HG02610 (cell line): Measurements from ENCODE around the gene ATP5F1C.
"Not testable (repeated sequence)": the region's sequence is repeated elsewhere in the genome, so short reads cannot be mapped to it uniquely, and the experiment has no call there.

Experiments used
- ATAC-seq: cut with Tn5 transposase; IDR thresholded peaks from one replicate; pipeline ENCODE4 v1.9.1; 2021; ENCODE audit warnings: mild to moderate bottlenecking, moderate library complexity; ENCODE audit not compliant: unreplicated experiment

ATP5F1C gene

DNA sequence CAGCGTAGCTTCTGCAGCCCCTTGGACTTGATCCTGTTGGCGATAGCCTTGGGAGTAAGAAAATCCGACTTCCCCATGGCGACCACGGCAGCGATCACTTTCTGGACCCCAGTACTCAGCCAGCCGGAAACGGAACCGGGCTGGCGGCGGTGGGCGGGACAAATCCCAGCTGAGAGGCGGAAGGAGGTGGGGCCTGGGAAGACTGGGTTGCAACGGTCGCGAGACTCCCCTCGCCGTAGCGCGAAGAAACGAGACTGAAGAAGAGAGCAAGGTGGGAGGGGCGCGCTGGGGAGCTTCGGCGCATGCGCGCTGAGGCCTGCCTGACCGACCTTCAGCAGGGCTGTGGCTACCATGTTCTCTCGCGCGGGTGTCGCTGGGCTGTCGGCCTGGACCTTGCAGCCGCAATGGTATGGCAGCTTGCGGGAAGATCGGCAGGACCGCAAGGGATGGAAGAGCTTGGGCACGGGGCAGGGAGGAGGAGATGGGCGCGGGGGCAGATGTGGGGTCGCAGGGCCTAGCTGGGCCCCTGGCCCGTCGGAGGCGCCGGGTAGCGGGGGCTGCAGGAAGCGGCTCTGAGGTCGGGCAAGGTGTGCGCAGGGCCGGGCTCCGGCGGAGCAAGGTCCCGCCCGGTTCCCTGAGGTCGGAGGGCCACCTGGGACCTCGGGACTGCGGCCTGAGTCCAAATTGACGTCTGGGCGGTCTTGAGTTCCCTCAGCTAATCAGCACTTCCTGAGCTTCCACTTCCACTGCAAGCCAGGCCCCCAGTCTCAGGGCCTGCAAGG is at the start of gene ATP5F1C, which contains the start of gene KIN:
TSS of gene ATP5F1C (plus strand) at position 321 of the 782 bp plus-strand sequence. CDS start at position 352, 31 bp downstream.
TSS of gene KIN (minus strand) at position 137 of the 782 bp plus-strand sequence. CDS start at position 77, 60 bp downstream.
- ATAC-seq: peak; percentile 97

DNA sequence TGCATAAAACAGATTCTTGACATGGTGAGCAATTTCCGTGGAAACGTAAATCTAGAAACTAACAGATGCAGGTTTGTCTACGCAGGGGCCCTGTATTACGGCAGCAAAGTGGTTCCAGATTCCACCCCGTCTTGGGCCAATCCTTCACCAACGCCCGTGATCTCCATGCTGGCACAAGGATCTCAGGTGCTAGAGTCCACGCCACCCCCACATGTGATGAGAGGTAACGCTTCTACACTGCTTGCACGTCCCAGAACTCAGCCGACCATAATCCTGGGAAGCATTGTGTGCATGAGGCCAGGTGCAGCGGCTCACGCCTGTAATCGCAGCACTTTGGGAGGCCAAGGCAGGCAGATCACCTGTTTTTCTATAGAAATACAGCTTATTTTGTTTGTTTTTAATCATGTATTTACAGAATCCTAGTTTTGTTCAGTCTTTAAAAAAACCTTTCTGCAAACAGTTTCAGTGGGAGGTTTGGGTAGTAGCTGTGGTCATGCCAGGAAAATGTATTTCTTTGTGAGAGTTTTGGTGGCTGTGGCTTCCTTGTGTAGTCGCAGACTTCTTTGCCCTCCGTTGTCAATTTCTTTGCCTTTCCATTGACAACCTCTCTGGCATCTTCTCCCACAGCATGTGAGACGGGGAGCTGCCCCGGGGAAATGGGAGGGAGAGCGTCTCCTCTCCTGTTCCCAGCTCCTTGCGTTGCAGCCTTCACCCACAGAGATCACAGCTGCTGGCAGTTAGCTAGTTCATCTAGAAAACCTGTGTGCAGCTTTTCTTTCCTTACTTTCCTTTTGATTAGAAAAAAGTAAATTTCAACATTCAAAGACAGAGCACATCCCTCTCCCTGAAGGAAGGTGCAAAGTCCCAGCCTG is 49.2 kb upstream of the ATP5F1C start:
- no peak for ATAC-seq

DNA sequence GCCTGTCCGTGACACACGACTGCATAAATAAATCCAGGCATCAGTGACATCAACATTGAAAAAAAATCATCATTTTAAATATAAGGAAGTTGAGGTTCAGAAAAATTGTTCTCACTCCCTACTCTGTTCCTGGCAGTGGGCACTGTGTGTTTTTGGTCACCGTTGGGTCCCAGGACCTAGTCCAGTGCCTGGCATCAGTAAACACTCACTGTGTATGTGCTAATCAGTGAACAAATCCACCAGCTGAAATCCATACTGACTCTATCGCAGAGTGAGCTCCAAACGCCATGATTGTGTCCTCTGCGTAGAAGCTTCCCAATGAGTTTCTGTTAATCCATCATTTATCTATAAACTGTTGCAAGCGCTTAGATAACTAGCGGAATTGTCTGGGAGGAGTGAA is 43.7 kb upstream of the ATP5F1C start:
- no peak for ATAC-seq

DNA sequence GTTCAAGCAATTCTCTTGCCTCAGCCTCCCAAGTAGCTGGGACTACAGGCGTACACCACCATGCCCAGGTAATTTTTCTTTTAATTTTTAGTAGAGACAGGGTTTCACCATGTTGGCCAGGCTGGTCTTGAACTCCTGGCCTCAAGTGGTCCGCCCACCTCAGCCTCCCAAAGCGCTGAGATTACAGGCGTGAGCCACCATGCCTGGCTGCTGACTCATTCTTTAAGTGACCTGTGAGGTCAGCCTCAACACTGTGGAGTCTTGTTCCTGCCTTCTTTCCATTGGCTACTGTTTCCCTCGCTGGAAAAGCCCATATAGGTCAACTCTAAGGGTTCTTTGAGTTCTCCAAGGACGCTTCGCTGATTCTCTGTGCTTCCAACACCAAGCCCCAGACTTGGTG is 39.3 kb upstream of the ATP5F1C start:
- ATAC-seq: not testable (repeated sequence)

DNA sequence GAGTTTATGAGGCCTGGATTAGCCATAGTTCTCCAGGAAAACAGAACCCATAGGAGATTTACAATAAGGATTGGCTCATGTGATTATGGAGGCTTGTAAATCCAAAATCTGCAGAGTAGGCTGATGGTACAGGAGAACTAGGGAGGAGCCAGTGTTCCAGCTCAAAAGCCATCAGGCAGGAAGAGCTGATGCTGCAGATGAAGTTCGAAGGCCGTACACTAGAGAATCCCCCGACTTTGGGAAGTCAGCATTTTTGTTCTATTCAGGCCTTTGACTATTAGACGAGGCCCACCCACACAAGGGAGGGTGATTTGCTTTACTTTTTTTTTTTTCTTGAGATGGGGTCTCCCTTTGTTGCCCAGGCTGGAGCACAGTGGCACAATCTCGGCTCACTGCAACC is 37.8 kb upstream of the ATP5F1C start:
- no peak for ATAC-seq

DNA sequence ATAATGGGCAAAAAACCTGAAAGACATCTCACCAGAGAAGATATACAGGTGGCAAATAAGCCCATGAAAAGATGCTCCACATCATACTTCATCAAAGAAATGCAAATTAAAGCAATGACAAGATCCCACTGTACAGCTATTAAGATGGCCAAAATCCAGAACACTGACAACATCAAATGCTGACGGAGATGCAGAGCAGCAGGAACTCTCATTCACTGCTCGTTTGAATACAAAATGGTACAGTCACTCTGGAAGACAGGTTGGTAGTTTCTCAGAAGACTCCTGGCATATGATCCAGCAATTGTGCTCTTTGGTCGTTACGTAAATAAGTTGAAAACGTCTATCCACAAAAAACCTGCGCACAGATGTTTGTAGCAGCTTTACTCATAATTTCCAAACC is 35.7 kb upstream of the ATP5F1C start:
- ATAC-seq: no peak

DNA sequence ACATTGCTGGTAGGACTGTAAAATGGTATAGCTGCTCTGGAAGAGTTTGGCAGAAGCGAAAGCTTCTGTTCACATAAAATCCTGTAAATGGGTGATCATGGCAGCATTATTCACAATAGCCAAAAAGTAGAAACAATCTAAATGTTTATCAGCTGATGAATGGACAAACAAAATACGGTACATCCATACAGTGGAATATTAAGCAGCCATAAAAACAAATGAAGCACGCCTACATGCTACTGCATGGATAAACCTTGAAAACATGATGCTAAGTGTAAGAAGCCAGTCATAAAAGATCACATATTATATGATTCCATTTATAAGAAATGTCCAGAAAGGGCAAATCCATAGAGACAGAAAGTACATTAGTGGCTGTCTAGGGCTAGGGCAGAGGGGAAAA is 32.9 kb upstream of the ATP5F1C start:
- ATAC-seq: no peak

DNA sequence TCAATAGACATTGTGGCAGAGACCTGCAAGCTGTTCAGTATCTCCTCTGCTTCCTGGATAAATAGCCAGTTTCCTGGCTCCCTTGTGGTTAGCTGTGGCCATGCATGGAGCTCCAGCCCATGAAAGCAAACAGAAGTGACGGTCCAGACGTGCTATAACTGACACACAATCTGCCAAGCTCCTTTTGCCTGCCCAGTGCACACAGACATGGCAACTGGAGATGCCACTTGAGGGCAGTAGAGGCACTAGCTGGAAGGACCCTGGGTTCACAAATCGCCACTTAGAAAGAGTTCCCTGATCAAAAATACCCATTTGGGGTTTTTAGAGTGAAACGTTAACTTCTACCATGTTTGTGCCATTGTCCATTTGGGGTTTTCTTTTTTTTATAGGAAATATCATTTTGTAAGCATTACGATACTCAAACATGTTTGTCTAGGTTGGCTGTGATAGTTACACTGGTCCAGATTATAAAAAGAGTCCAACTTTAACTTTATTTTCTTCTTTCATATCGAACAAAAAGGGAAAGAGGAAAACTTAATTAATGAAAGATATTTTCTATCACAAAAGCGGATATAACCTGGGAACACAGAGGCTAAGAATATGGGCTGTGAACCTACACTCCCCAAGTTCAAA is 31.5 kb upstream of the ATP5F1C start:
- ATAC-seq: no peak

DNA sequence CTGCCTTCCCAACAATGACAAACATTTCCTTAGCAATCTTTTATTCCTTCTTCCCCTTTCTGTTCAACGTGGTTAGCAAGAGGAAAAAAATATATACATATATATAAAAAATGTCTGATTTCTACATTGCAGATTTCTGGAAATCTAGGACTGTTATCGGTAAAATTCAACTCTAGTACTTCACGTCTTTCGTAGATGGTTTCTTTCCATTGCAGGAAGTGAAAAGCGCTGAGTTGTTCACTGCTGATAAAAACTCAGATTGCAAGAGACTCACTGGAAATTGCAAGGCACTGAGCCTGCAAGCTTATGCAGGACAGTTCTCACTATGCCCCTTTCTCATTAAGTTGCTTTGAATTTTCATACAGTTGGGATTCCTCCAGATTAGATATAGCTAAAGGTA is 24.0 kb upstream of the ATP5F1C start:
- no peak for ATAC-seq

DNA sequence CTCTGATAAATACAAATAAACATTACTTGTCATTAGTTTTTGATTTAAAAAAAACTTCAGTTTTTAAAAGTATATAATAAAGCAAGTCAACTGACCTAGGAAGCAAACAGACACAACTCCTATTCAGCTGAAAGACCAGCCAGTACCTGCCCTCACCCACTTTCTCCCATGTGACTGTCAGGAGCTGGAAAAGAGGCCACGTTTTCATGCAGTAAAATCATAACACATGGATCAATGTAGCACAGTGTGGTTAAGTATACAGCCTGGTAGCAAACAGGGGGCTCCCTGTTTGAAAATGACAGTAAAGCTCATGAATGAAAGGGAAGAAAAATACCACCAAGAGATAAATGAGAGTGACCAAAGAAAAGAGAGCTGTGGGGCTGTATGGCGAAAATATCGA is 21.7 kb upstream of the ATP5F1C start:
- ATAC-seq: no peak

DNA sequence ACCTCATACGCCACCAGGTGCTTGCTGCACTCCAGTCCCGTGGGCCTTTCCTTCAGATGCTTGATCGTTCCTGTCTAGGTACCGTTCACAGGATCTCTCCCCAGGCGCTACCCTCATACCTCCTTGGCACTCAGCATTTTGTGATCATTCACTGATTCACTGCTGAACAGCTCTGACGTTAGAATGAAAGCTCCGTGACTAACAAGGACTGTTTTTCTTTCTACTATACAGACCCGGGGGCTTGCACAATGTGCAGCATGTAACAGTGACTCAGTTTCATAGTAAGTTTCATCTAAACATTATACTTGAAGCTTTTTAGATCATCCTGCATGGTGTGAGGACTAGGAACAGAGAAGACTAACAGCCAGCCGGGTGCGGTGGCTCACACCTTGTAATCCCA is 20.8 kb upstream of the ATP5F1C start:
- no peak for ATAC-seq

DNA sequence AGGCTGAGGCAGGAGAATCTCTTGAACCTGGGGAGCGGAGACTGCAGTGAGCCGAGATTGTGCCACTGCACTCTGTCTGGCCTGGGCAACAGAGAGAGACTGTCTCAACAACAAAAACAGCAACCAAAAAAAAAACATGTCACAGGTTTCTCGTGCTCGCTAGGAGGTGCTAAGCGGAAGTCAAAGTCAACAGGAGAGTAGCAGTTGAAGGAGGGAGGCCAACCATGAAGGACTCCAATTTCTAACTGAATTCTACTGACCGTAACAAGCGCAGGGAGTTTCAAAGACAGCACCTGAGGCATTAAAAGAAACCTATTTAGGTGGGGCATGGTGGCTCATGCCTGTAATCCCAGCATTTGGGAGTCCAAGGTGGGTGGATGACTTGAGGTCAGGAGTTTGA is 19.6 kb upstream of the ATP5F1C start:
- no peak for ATAC-seq

DNA sequence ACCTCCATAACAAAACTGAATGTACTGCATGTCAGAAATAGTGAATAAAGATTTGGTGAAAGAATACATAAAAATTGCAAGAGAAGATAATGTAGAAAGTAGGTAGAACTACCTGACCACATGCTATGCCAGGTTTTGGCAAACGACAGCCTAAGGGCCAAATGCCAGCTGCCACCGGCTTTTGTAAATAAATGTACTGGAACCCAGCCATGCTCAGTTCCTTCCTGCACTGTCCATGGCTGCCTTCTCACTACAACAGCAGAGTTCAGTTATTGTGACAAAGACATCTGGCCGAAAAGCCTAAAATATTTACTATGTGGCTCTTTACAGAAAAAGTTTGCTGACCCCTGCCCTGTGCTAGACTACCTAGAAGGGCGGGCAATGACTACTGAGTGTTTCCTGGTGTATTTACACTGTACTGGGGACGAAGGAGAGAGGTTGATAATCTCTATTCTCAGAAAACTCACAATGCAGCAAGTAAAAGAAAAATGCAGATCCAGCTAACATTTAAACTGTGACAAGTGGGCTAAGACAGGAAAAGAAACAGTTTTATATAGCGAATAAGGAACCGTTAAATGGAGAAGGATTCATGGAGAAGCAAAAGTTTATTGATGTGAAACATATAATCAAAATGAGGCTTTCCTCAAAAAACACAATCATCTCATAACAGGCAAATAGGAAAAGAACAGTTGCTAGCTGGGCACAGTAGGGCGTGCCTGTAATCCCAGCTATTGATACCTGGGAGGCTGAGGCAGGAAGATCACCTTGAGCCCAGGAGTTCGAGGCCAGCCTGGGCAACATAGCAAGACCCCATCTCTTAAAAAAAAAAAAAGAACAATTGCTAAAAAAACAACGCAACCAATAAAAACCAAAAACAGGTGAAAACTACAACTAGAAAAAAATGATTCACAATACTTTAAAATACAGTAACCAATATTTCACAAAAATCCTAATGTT is 13.9 kb upstream of the ATP5F1C start:
- no peak for ATAC-seq

DNA sequence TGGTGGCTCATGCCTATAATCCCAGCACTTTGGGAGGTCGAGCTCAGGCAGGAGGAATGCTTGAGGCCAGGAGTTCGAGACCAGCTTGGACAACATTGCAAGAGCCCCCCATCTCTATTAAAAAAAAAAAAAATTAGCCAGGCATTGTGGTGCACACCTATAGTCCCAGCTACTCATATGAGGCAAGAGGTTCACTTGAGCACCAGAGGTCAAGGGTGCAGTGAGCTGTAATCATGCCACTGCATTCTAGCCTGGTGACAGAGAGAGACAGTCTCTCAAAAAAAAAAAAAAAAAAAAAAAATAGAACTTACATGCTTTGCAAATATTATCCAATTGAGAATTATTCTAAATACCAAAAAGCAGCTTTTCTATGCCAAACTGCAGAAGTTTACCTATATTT is 11.2 kb upstream of the ATP5F1C start:
- ATAC-seq: no peak

DNA sequence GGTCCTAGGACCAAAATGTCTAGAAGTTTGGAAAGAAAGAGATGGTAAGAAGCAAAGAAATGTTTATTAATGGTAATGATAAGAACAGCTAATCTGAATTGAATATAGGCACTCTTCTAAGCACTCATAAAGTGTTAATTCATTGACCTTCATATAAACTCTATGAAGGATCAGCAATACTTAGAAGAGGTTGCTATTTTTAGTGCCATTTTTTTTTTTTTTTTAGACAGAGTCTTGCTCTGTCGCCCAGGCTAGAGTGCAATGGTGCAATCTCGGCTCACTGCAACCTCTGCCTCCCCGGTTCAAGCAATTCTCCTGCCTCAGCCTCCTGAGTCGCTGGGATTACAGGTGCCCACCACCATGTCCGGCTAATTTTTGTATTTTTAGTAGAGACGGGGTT is 5.8 kb upstream of the ATP5F1C start:
- ATAC-seq: not testable (repeated sequence)

DNA sequence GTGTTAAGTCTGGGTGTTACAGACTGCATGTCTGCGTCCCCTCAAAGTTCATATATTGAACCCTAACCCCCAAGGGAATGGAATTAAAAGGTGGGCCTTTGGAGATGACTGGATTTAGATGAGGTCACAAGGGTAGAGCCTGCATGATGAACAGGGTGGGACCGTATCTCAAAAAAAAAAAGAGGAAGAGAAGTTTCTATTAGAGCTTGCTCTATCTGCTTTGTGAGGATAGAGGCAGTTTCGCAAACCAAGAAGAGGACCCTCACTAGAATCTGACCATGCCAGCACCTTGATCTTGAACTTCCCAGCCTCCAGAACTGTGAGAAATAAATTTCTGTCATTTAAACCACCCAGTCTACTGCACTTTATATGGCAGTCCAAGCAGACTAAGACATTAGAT is 1.5 kb upstream of the ATP5F1C start:
- no peak for ATAC-seq

DNA sequence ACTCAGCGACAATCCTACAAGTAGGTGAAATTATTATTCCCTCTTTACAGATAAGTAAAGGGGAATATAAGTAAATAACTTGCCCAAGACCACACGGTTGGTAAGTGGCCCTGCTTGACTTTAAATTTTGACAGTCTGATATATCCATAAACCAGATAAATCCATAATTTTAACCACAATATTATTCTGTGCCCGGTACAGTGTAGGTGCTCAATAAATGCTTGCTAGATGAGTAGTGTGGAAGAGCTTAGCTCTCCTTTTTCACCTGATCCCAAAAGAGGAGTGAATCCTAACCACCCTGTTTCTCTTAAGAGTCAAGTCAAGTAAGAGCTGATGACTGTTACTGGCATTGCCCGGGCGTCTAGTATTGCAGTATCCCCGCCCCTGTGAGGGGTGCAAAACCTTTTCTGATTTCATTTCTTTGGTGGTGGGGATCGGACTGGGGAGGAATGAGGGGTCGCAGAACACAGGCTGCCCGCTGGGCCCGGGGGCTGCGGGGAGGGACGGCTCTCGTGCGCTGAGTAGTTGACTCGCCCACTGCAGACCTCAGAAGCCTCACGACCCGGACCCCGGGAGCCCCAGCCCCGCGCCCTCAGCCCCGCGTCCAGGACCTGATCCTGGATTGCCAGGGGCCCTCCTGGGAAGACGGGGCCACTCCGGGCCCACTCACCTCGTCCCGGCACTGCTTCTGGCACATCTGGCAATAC is 674 bp upstream of the ATP5F1C start:
- ATAC-seq: peak; percentile 6

DNA sequence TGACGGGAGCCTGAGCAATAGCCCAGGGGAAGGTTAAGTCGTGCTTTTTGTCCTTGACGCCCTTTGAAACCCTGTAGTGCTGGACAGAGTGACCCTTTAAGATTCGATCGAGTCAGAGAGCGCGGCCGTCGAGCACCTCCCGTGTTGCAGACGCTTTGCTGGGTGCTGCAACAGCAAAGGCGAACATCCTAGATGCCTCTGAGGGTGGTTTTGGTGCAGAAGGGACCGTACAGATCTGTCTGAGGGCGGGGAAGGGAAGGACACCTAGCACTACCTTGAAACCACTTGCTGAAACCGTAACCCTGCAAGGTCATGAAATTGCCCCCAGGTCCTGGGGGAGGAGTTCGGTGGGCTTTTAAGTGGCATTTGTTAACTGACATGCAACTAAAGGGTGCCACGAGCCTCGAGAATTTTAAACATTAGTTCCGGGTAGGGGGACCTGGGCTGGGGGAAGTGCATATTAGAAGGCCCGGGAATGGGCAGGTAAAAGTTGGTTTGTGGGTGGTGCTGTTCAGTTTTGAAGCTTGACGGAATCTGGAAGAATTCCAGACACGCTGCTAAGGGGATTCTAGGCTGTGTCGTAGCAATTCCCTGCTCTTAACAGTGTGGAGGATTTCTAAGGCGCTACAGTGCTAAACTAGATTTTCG is 786 bp downstream of the ATP5F1C start:
- peak; percentile 12 for ATAC-seq

DNA sequence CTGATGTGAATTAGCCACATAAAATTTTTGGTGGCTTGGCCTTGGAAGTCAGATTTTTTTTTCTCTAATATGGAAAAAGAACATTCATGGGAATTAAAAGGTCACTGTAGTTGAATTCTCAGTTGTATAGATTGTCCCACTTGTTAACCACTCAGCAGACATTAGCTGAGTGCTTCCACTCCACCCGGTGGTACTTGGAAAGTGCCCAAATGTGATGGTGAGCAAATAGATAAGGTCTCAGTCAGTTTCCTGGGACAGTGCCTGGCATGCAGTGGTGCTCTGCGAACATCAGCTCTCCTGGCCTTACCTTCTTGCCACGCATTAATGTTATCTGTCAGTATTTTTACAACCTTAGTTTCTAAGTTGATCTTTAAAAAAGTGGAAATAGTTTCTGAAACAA is 1.4 kb downstream of the ATP5F1C start:
- no peak for ATAC-seq
